NCI-H510A treated with DMSO at 0.1 percent for 48 hours (cell line): ENCODE data around the gene TTBK1.

ENCODE experiments used
- DNase-seq: peaks from one replicate; lab custom pipeline; 2025; lab: John Stamatoyannopoulos, UW

The TTBK1 gene

GRCh38 chr6:43273707-43274106 is 30.4 kb downstream of the TTBK1 start:
- no peak for DNase-seq

GRCh38 chr6:43274127-43274915 is 31.0 kb downstream of the TTBK1 start:
- no peak for DNase-seq

GRCh38 chr6:43274916-43275597 is 31.8 kb downstream of the TTBK1 start:
- DNase-seq = no peak

- DNase-seq = no peak
Observed at GRCh38 chr6:43275801-43276576, 32.7 kb downstream of the TTBK1 start.

- DNase-seq = no peak
Observed at GRCh38 chr6:43276577-43277305, 33.5 kb downstream of the TTBK1 start.

GRCh38 chr6:43277306-43277642 is 34.0 kb downstream of the TTBK1 start:
- no peak for DNase-seq

GRCh38 chr6:43277643-43278523 is 34.6 kb downstream of the TTBK1 start:
- no peak for DNase-seq

- no peak for DNase-seq
Observed at GRCh38 chr6:43278524-43279078, 35.3 kb downstream of the TTBK1 start.

- DNase-seq = no peak
Observed at GRCh38 chr6:43280234-43280633, 37.0 kb downstream of the TTBK1 start.

GRCh38 chr6:43282060-43282459 is 38.8 kb downstream of the TTBK1 start:
- DNase-seq = no peak

- DNase-seq = no peak
Observed at GRCh38 chr6:43282636-43283513, 39.6 kb downstream of the TTBK1 start.

- DNase-seq = no peak
Observed at GRCh38 chr6:43283514-43283901, 40.2 kb downstream of the TTBK1 start.

- no peak for DNase-seq
Observed at GRCh38 chr6:43283905-43284304, 40.6 kb downstream of the TTBK1 start.

- DNase-seq = no peak
Observed at GRCh38 chr6:43284991-43285781, 41.9 kb downstream of the TTBK1 start.

- DNase-seq = no peak
Observed at GRCh38 chr6:43285832-43286231, 42.6 kb downstream of the TTBK1 start.

GRCh38 chr6:43286456-43286979 is 43.2 kb downstream of the TTBK1 start:
- no peak for DNase-seq

GRCh38 chr6:43286980-43287716 is 43.9 kb downstream of the TTBK1 start:
- no peak for DNase-seq
